GM19099 (cell line): ENCODE results near the gene HMCN1.

ENCODE experiments used
- POLR2A ChIP-seq: IDR thresholded peaks from 3 replicates; pipeline ENCODE4 v1.6.1; 2011; ENCODE audit warnings: low read depth; ENCODE audit not compliant: insufficient read length; ENCODE audit errors: extremely low read depth

Gene HMCN1

GRCh38 chr1:185895208-185895900 is 161.2 kb downstream of the HMCN1 start:
- TF ChIP-seq POLR2A, result no peak

DNA sequence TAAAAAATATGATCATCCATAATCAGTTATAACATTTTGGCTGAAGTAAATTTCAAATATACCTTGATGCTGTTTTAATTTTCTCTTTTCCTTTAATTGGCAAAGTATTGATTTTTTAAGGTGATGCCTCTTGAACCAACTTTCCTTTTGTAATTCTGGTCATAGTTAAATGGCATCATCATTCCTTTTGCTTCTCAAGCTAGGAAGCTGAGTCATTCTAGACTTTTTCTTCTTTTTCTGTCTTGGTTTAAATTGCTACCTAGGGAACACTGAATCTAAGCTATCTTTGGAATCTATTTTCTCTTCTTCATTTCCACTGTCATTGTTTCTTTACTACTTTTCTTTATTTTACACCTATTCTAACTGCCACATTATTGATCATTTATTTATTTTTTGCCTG is 162.7 kb downstream of the HMCN1 start:
- TF ChIP-seq POLR2A, result no peak

GRCh38 chr1:185906186-185906585 is 172.0 kb downstream of the HMCN1 start:
- no peak for TF ChIP-seq POLR2A

GRCh38 chr1:185907246-185907645 is 173.1 kb downstream of the HMCN1 start:
- no peak for TF ChIP-seq POLR2A

- no peak for TF ChIP-seq POLR2A
These were observed 177.8 kb downstream of the HMCN1 start for GRCh38 chr1:185911978-185912377.

DNA sequence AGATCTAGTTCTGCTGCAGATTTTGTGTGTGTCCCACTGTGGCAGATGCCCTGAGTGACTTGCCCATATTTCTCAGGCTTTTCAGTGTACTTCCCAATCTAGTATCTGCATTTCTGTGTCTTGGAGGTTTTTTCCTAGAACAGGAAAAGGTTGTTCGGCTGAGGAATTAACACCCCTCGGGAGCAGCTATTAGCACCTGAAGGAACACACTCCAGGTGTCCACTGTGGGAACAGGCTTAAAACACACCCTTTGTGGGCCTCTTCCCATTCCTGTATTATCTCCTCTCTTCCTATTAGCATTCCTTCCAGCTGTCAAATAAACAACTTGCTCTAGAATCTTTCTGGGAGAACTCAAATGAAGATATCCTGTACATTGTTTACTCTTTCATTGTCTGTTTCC is 178.3 kb downstream of the HMCN1 start:
- no peak for TF ChIP-seq POLR2A

- TF ChIP-seq POLR2A, result no peak
These were observed 179.9 kb downstream of the HMCN1 start for GRCh38 chr1:185914089-185914488.

- no peak for TF ChIP-seq POLR2A
These were observed 182.7 kb downstream of the HMCN1 start for GRCh38 chr1:185916861-185917260.

DNA sequence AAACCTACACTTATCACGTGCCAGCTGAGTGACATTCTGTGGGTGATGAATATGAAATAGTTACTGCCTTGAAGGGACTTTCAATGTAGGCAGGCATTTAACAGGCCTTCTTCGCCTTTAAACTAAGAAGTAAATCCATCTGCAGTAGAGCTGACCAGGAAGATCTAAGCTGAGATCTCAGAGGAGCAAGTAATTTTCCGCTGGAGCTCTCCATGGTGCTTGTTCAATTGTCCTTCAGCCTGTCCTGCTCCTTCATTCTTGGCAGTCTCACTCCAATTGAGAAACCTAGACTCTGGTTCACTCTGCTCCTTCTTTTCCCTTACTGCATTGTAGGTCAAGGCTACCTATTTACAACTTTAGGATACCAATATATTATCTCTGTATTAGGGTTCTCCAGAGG is 183.5 kb downstream of the HMCN1 start:
- TF ChIP-seq POLR2A, result no peak

- TF ChIP-seq POLR2A, result no peak
These were observed 186.4 kb downstream of the HMCN1 start for GRCh38 chr1:185920602-185921001.

DNA sequence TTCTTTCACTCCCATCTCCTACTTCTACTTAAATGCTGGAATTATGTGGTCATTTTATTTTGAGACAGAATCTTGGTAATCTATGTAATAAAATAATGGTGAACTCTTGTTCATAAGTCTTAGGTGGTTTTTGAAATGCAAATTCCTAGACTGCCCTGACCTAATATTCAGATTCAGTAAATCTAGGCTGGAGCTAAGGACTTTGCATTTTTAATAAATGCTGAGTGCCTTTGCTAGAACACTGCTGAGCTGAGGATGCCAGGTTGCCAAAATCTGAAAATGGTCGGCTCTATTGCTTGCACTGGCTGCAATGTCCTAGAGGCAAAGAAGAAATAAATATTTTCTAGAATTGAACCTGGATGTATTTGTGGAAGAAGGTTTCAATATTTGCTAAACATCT is 187.4 kb downstream of the HMCN1 start:
- TF ChIP-seq POLR2A, result no peak

DNA sequence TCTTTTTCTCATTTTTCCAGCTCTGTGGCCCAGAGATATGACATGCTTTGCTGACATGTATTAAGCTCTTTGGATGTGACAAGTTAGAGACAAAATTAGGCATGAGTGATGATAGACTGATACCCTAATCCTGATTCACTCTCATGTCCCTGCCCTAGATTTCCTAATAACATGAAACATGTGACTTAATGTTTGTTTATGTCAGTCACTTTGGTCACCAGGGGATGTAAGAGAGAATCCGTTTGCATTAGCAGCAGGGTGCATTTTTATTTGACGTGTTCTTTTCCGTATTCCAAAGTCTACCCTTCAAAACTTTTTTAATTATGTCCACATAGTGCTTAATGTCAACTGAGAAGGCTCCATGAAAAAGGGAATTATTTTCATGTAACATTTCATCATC is 192.4 kb downstream of the HMCN1 start:
- TF ChIP-seq POLR2A, result no peak

GRCh38 chr1:185929776-185930175 is 195.6 kb downstream of the HMCN1 start:
- no peak for TF ChIP-seq POLR2A

GRCh38 chr1:185931438-185931837 is 197.2 kb downstream of the HMCN1 start:
- no peak for TF ChIP-seq POLR2A

GRCh38 chr1:185933580-185933979 is 199.4 kb downstream of the HMCN1 start:
- TF ChIP-seq POLR2A, result no peak

DNA sequence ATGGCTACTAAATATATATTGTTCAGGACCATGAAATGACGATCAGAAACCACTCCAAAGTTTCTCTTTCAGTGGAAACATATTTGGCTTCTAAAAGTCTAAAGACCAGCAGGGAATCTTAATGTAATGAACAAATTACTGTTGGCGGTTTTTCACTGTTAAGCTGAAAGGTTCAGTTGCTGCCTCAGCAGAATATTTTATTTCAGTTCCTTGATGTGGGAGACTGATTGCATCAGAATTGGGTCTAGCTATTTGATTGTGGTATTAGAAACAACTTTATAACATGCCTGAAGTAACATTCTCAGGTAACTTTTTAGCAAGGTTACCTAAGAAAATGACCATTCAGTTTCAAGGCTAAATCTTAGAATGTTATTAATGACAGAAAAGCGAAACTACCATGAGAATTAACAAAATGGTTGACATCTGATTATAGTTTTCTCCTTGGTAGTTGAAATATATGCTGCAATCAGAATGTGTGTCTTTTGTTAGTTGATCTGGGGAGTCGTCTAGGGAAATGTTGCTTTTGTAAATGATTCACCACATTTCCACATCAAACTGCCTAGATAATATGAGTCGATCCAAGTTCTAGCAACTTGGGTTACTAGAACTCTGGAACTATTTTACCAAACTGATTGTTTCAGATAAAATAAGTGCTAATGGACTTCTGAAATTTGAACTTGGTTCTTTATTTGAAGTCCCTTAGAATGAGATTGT is 200.4 kb downstream of the HMCN1 start:
- TF ChIP-seq POLR2A, result no peak
